ENCODE results near the gene RSRC1.

GRCh38 chr3:158103081-158103886 lies 6.6 kb upstream of the RSRC1 start:
- TF ChIP-seq CTCF (IDR thresholded peaks at IDR 0.05 in 4 of 5, conservative IDR thresholded peaks at IDR 0.05 in 1 of 5) (no peak), POLR2A (IDR thresholded peaks at IDR 0.05) (no peak)

All from gastrocnemius medialis (tissue), 4 donors.